Ishikawa (cell line): ENCODE results near the gene GPR21.

Experiments used
- CREB1 ChIP-seq: IDR thresholded peaks from 2 replicates; pipeline ENCODE4 v1.6.1; 2012; ENCODE audit warnings: low read depth
- EP300 ChIP-seq: IDR thresholded peaks from 2 replicates; pipeline ENCODE4 v1.6.1; 2012; ENCODE audit warnings: borderline replicate concordance
- FOXM1 ChIP-seq: IDR thresholded peaks from 2 replicates; pipeline ENCODE4 v1.6.1; 2012; ENCODE audit warnings: low read depth, borderline replicate concordance
- MAX ChIP-seq: IDR thresholded peaks from 2 replicates; pipeline ENCODE4 v1.6.1; 2012
- NFIC ChIP-seq: IDR thresholded peaks from 2 replicates; pipeline ENCODE4 v1.6.1; 2012
- TAF1 ChIP-seq: IDR thresholded peaks from 2 replicates; pipeline ENCODE4 v1.6.1; 2012; ENCODE audit warnings: low read depth, mild to moderate bottlenecking
- TEAD4 ChIP-seq: IDR thresholded peaks from 2 replicates; pipeline ENCODE4 v1.6.1; 2012
- YY1 ChIP-seq: IDR thresholded peaks from 2 replicates; pipeline ENCODE4 v1.6.1; 2012; ENCODE audit warnings: low read depth

GRCh38 chr9:123083680-123084079 is 50.2 kb downstream of the GPR21 start:
- no peak for TF ChIP-seq MAX
- no peak for TF ChIP-seq YY1
- no peak for TF ChIP-seq TAF1
- no peak for TF ChIP-seq CREB1
- TF ChIP-seq TEAD4, result no peak
- no peak for TF ChIP-seq NFIC
- TF ChIP-seq FOXM1, result no peak
- TF ChIP-seq EP300, result no peak
